Endometrium (tissue), 2 donors: ENCODE data around the gene SGTA.
"Not testable (repeated sequence)": the region's sequence is repeated elsewhere in the genome, so short reads cannot be mapped to it uniquely, and the experiment has no call there.

Experiments used
- FAIRE-seq: peaks from 2 replicates; lab custom pipeline; 2012; peaks lifted over from hg19 to GRCh38; lab: Jason Lieb, UNC
- donor health status: control.
- donor health status: control.

The SGTA gene

GRCh38 chr19:2792666-2793065 lies 9.6 kb upstream of the SGTA start:
- FAIRE-seq = not testable (repeated sequence)

GRCh38 chr19:2791876-2792275 lies 8.8 kb upstream of the SGTA start:
- no peak for FAIRE-seq

- no peak for FAIRE-seq
Observed at GRCh38 chr19:2791440-2791839, 8.4 kb upstream of the SGTA start.

- no peak for FAIRE-seq
Observed at GRCh38 chr19:2790557-2791271, 7.6 kb upstream of the SGTA start.

- no peak for FAIRE-seq
Observed at GRCh38 chr19:2790194-2790556, 7.1 kb upstream of the SGTA start.

GRCh38 chr19:2788237-2788636 lies 5.2 kb upstream of the SGTA start:
- FAIRE-seq = no peak

GRCh38 chr19:2787115-2787514 lies 4.0 kb upstream of the SGTA start:
- no peak for FAIRE-seq

GRCh38 chr19:2785244-2785997 lies 2.3 kb upstream of the SGTA start, which contains the start of gene THOP1:
Gene THOP1 (plus strand): TSS chr19:2785503. CDS start chr19:2785663, 160 bp downstream.
- FAIRE-seq = peak; percentile 84

GRCh38 chr19:2783781-2784145 lies 690 bp upstream of the SGTA start:
- FAIRE-seq = no peak

- FAIRE-seq = no peak
Observed at GRCh38 chr19:2782329-2782935, 641 bp downstream of the SGTA start.

GRCh38 chr19:2780284-2780683 lies 2.8 kb downstream of the SGTA start:
- no peak for FAIRE-seq

- no peak for FAIRE-seq
Observed at GRCh38 chr19:2779121-2779740, 3.8 kb downstream of the SGTA start.

- no peak for FAIRE-seq
Observed at GRCh38 chr19:2777952-2778683, 5.0 kb downstream of the SGTA start.

- no peak for FAIRE-seq
Observed at GRCh38 chr19:2775556-2776430, 7.3 kb downstream of the SGTA start.

GRCh38 chr19:2774953-2775555 lies 8.0 kb downstream of the SGTA start:
- no peak for FAIRE-seq

GRCh38 chr19:2774083-2774679 lies 8.9 kb downstream of the SGTA start:
- no peak for FAIRE-seq

GRCh38 chr19:2771786-2772674 lies 11.0 kb downstream of the SGTA start:
- no peak for FAIRE-seq

- FAIRE-seq = no peak
Observed at GRCh38 chr19:2770055-2771013, 12.7 kb downstream of the SGTA start.
